Endothelial cell of umbilical vein (primary cell): ENCODE results near the gene HRH3. TPM values are rescaled to one million over a fixed set of nuclear protein-coding genes. Genes with fewer than 3 reads are reported as not detected.

ENCODE experiments used
- BruUV-seq: library from RNA; stranded (reverse); fragments of 400-500 nt; replicated peaks from 2 replicates; lab custom pipeline; 2021; lab: Mats Ljungman, UMichigan
- CTCF ChIA-PET: fragments of 300-600, 350-600 bp; sonication (Branson Sonifier 250); formaldehyde crosslinking; loops from one replicate; lab custom pipeline; 2021; ENCODE audit warnings: antibody characterized with exemption, inconsistent platforms; lab: Charles Lee
- POLR2A ChIA-PET: fragments of 300-600, 350-600 bp; sonication (Branson Sonifier 250); formaldehyde crosslinking; loops from one replicate; lab custom pipeline; 2021; ENCODE audit warnings: antibody characterized with exemption, inconsistent platforms; lab: Charles Lee
- DNase-seq: peaks from one replicate; pipeline ENCODE4 v3.0.0-alpha.2; 2011; ENCODE audit warnings: low read depth, low spot score
- FAIRE-seq: peaks from 2 replicates; lab custom pipeline; 2011; peaks lifted over from hg19 to GRCh38; lab: Jason Lieb, UNC
- H2AFZ ChIP-seq: 2 replicates; pipeline ENCODE4 v1.6.0; 2012; ENCODE audit warnings: low read depth, low read length, control low read depth, inconsistent platforms
- H3K27ac ChIP-seq: 2 replicates; pipeline ENCODE4 v1.5.1; 2011; ENCODE audit warnings: low read depth, mild to moderate bottlenecking, control low read depth, low read length, moderate library complexity; ENCODE audit not compliant: insufficient read depth
- H3K27me3 ChIP-seq, 2 experiments: 2 replicates each; pipeline versions ENCODE4 v1.6.0 to v1.6.1; 2011; ENCODE audit warnings: low read length in 2 of 2, mixed read lengths in 1 of 2; ENCODE audit not compliant: control insufficient read depth in 2 of 2, insufficient read depth in 2 of 2
- H3K36me3 ChIP-seq, 2 experiments: 2 replicates in 1 of 2; 3 replicates in 1 of 2; pipeline ENCODE4 v1.5.1; 2011; ENCODE audit warnings: low read length in 2 of 2, mild to moderate bottlenecking in 1 of 2, moderate library complexity in 1 of 2; ENCODE audit not compliant: control insufficient read depth in 2 of 2, insufficient read depth in 2 of 2; ENCODE audit errors: extremely low read depth in 1 of 2
- H3K4me1 ChIP-seq: 3 replicates; pipeline ENCODE4 v1.5.1; 2011; ENCODE audit warnings: mild to moderate bottlenecking, low read length; ENCODE audit not compliant: control insufficient read depth, insufficient read depth; ENCODE audit errors: extremely low read depth
- H3K4me2 ChIP-seq: 2 replicates; pipeline ENCODE4 v1.6.1; 2011; ENCODE audit warnings: low read length, control low read depth, mixed read lengths; ENCODE audit not compliant: insufficient read depth
- H3K4me3 ChIP-seq, 3 experiments: fragments of 200-600 bp in 1 of 3; sonication (generic), shearing (Covaris generic) in 1 of 3; replicated peaks in 1 of 3; 2 replicates each; pipeline ENCODE4 v1.5.1; 2011 to 2016; ENCODE audit warnings: control low read depth in 3 of 3, low read length in 3 of 3, mild to moderate bottlenecking in 2 of 3, inconsistent platforms in 1 of 3, low read depth in 1 of 3, moderate library complexity in 1 of 3; ENCODE audit not compliant: insufficient read depth in 1 of 3
- H3K79me2 ChIP-seq: 2 replicates; pipeline ENCODE4 v1.6.0; 2012; ENCODE audit warnings: low read length, inconsistent platforms; ENCODE audit not compliant: control insufficient read depth, insufficient read depth
- H3K9ac ChIP-seq: replicated peaks from 2 replicates; pipeline ENCODE3; 2011; ENCODE audit warnings: low read length, control low read depth; ENCODE audit not compliant: insufficient read depth; ENCODE audit errors: extremely low read depth
- H3K9me1 ChIP-seq: replicated peaks from 3 replicates; pipeline ENCODE4 v1.6.0; 2011; ENCODE audit warnings: mild to moderate bottlenecking, low read length; ENCODE audit not compliant: control insufficient read depth, insufficient read depth; ENCODE audit errors: extremely low read depth
- H3K9me3 ChIP-seq: replicated peaks from 2 replicates; pipeline ENCODE4 v1.5.1; 2012; ENCODE audit warnings: low read length, inconsistent platforms; ENCODE audit not compliant: control insufficient read depth, insufficient read depth
- H4K20me1 ChIP-seq: replicated peaks from 2 replicates; pipeline ENCODE3; 2011; ENCODE audit warnings: mild to moderate bottlenecking, low read length; ENCODE audit not compliant: control insufficient read depth, insufficient read depth; ENCODE audit errors: extremely low read depth
- EZH2 ChIP-seq: IDR thresholded peaks from 2 replicates; pipeline ENCODE4 v1.6.1; 2012; ENCODE audit warnings: borderline replicate concordance, low read depth, mild to moderate bottlenecking, moderate library complexity, low read length, inconsistent platforms; ENCODE audit not compliant: severe bottlenecking
- FOS ChIP-seq: IDR thresholded peaks from 2 replicates; pipeline ENCODE4 v1.6.1; 2011; ENCODE audit warnings: mild to moderate bottlenecking, low read length, moderate library complexity, borderline replicate concordance; ENCODE audit not compliant: insufficient read depth
- GATA2 ChIP-seq: IDR thresholded peaks from 2 replicates; pipeline ENCODE4 v1.7.0; 2011; ENCODE audit warnings: low read depth, mild to moderate bottlenecking, moderate library complexity, mixed read lengths, low read length; ENCODE audit not compliant: insufficient read length, insufficient read depth
- JUN ChIP-seq: IDR thresholded peaks from 2 replicates; pipeline ENCODE4 v1.6.1; 2011; ENCODE audit warnings: borderline replicate concordance, low read depth; ENCODE audit not compliant: insufficient read length, insufficient read depth
- MYC ChIP-seq: IDR thresholded peaks from one replicate; pipeline ENCODE4 v1.6.1; 2011; ENCODE audit warnings: mild to moderate bottlenecking, low read depth, low read length
- POLR2A ChIP-seq: IDR thresholded peaks from 2 replicates; pipeline ENCODE4 v1.6.1; 2012; ENCODE audit warnings: low read depth, mild to moderate bottlenecking, control low read depth, low read length
- POLR2AphosphoS5 ChIP-seq: IDR thresholded peaks from 2 replicates; pipeline ENCODE4 v1.6.1; 2012; ENCODE audit warnings: low read depth, mild to moderate bottlenecking, control low read depth, low read length, moderate library complexity; ENCODE audit not compliant: insufficient read depth
- dilution Hi-C: fragments of 300-500 bp; cut with MboI; formaldehyde crosslinking; loops from one replicate; pipeline ENCODE4 v1.15.0; 2019; ENCODE audit warnings: low sequenced_read_pairs; ENCODE audit not compliant: extremely low pct_ligation_motif_present
- intact Hi-C: fragments of 100-400 bp; cut with micrococcal nuclease; formaldehyde crosslinking; loops from one replicate; pipeline ENCODE4 v1.10.0; 2022
- polyA plus RNA-seq, 4 experiments: library from polyadenylated mRNA; depleted of rRNA in 3 of 4; stranded (reverse) in 3 of 4; unstranded in 1 of 4; fragments of >200 nt; gene quantifications; 2 replicates each; pipeline versions ENCODE4 v1.2.1 to v1.2.3, GENCODE V29; 2011 to 2012; ENCODE audit warnings: missing spikeins in 1 of 4
- total RNA-seq: library from RNA; stranded (reverse); gene quantifications from 2 replicates; pipeline ENCODE4 v1.2.3, GENCODE V29; 2021
- TF ChIP-seq, protein P1 (sequence below): IDR thresholded peaks from 2 replicates; pipeline ENCODE4 v1.6.1; 2011; ENCODE audit not compliant: insufficient read depth, insufficient read length
- TF ChIP-seq, protein P2 (sequence below), 2 donors: IDR thresholded peaks; 1 replicate in 1 of 2; 2 replicates in 1 of 2; pipeline ENCODE4 v1.5.1; 2011; ENCODE audit warnings: low read length in 2 of 2, mild to moderate bottlenecking in 2 of 2, moderate library complexity in 2 of 2, control low read depth in 1 of 2, inconsistent platforms in 1 of 2, low read depth in 1 of 2; ENCODE audit not compliant: insufficient read depth in 1 of 2; ENCODE audit errors: extremely low read depth in 1 of 2

HRH3 gene
- total and polyA plus RNA-seq, 2 donors (not counting 3 experiments of a cell fraction or from before 2014, with no cell fraction given), result not detected

DNA sequence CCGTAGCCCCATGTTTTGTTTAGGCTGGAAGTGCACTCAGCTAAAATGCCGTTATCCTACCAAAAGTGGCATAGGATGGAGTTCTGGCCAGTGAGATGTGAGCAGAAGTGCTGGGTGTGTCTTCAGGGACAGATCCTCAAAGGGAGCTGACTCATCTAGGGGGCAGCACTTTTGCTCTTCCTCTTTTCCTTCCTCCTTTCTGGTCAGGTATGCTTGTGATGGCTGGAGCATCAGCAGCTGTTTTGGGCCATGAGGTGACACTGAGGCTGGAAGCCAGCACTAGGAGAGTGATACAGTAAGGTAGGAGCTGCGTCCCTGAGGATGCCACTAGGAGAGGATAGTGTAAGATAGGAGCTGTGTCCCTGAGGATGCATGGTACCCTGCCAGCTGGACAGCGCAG lies 13.6 kb upstream of the HRH3 start:
- Histone ChIP-seq H4K20me1 (no peaks in the 10 kb centered on the region), H3K9ac (no peak overlapping the region), H3K79me2 (no peaks in the 10 kb centered on the region), H3K9me1 (no peaks in the 10 kb centered on the region), H3K4me3 (no peak overlapping the region), H3K27ac (no peak overlapping the region), H3K4me1 (no peaks in the 10 kb centered on the region), H3K27me3 (no peaks in the 10 kb centered on the region), H3K9me3 (no peaks in the 10 kb centered on the region), H3K36me3 (no peaks in the 10 kb centered on the region), H2AFZ (no peak overlapping the region), H3K4me2 (no peak overlapping the region)
- intact Hi-C loops, result no loop called here
- ChIA-PET CTCF (no interaction called here), POLR2A (no interaction called here)
- no peak for TF ChIP-seq EZH2
- TF ChIP-seq, protein P1, sequence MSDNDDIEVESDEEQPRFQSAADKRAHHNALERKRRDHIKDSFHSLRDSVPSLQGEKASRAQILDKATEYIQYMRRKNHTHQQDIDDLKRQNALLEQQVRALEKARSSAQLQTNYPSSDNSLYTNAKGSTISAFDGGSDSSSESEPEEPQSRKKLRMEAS, result no peak
- TF ChIP-seq POLR2A, result no peak
- TF ChIP-seq FOS, result no peak
- no peak for TF ChIP-seq GATA2
- no peak for TF ChIP-seq JUN
- no peak for TF ChIP-seq POLR2AphosphoS5
- TF ChIP-seq MYC, result no peak
- TF ChIP-seq, protein P2, sequence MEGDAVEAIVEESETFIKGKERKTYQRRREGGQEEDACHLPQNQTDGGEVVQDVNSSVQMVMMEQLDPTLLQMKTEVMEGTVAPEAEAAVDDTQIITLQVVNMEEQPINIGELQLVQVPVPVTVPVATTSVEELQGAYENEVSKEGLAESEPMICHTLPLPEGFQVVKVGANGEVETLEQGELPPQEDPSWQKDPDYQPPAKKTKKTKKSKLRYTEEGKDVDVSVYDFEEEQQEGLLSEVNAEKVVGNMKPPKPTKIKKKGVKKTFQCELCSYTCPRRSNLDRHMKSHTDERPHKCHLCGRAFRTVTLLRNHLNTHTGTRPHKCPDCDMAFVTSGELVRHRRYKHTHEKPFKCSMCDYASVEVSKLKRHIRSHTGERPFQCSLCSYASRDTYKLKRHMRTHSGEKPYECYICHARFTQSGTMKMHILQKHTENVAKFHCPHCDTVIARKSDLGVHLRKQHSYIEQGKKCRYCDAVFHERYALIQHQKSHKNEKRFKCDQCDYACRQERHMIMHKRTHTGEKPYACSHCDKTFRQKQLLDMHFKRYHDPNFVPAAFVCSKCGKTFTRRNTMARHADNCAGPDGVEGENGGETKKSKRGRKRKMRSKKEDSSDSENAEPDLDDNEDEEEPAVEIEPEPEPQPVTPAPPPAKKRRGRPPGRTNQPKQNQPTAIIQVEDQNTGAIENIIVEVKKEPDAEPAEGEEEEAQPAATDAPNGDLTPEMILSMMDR (IDR thresholded peaks at IDR 0.05; ENCODE audit: extremely low read depth in 1 of 2, insufficient read depth in 1 of 2, low read depth in 1 of 2, low read length in 2 of 2), result no peak
- dilution Hi-C loops, result no loop called here
- no peak for DNase-seq
- FAIRE-seq, result no peak
- BruUV-seq, result no TSS peak
